Measurements from ENCODE around the gene POMT2. TPM values are rescaled to one million over a fixed set of nuclear protein-coding genes. Genes with fewer than 3 reads are reported as not detected.

POMT2 gene
- total and polyA plus RNA-seq, 2 donors (not counting 3 experiments of a cell fraction or from before 2014, with no cell fraction given) = 19.5 to 48.2 TPM

DNA sequence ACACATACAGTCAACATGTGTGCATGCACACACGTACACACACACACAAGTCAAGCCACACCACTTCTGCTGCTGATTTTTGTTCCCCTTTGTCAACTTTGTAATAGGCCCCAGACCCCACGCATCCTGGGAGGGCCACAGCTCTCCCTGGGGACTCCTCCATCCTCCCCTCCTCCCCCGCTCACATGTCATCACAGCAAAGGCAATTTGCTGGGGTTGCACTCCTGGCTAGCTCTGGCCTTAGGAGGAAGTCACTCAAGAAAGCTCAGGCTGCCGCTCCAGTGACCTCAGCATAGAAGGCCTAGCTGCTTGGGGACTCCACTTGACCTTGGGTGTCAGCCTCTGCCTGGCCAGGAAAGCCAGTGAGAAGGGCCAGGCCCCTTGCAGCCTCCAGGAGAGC, 76.8 kb downstream of the POMT2 start:
- DNase-seq (ENCODE audit: low read depth, low spot score) (no peak), FAIRE-seq (no peak)
- Histone ChIP-seq H3K4me2 (ENCODE audit: insufficient read depth, low read length) (no peak overlapping the region), H4K20me1 (replicated peaks; ENCODE audit: control insufficient read depth, extremely low read depth, insufficient read depth, low read length) (no peaks in the 10 kb centered on the region), H3K9me3 (replicated peaks; ENCODE audit: control insufficient read depth, insufficient read depth, low read length) (no peaks in the 10 kb centered on the region), H3K36me3 (ENCODE audit: control insufficient read depth in 2 of 2, extremely low read depth in 1 of 2, insufficient read depth in 2 of 2, low read length in 2 of 2) (no peaks in the 10 kb centered on the region), H3K27ac (ENCODE audit: insufficient read depth, low read depth, low read length) (no peak overlapping the region), H3K4me1 (ENCODE audit: control insufficient read depth, extremely low read depth, insufficient read depth, low read length) (no peaks in the 10 kb centered on the region), H3K9ac (replicated peaks; ENCODE audit: extremely low read depth, insufficient read depth, low read length) (no peak overlapping the region), H3K9me1 (replicated peaks; ENCODE audit: control insufficient read depth, extremely low read depth, insufficient read depth, low read length) (no peaks in the 10 kb centered on the region), H3K4me3 (replicated peaks in 1 of 3; ENCODE audit: insufficient read depth in 1 of 3, low read depth in 1 of 3, low read length in 3 of 3) (no peak overlapping the region), H3K79me2 (ENCODE audit: control insufficient read depth, insufficient read depth, low read length) (no peaks in the 10 kb centered on the region), H3K27me3 (ENCODE audit: control insufficient read depth in 2 of 2, insufficient read depth in 2 of 2, low read length in 2 of 2) (no peaks in the 10 kb centered on the region), H2AFZ (ENCODE audit: low read depth, low read length) (no peak overlapping the region)
- intact Hi-C loops (cut with micrococcal nuclease) = no loop called here
- CTCF ChIA-PET = no interaction called here
- no TSS peak for BruUV-seq (replicated peaks)
- TF ChIP-seq FOS (IDR thresholded peaks at IDR 0.05; ENCODE audit: borderline replicate concordance, insufficient read depth, low read length) (no peak), EZH2 (IDR thresholded peaks at IDR 0.05; ENCODE audit: borderline replicate concordance, low read depth, low read length, severe bottlenecking) (no peak), GATA2 (IDR thresholded peaks at IDR 0.05; ENCODE audit: insufficient read depth, insufficient read length, low read depth, low read length) (no peak), JUN (IDR thresholded peaks at IDR 0.05; ENCODE audit: borderline replicate concordance, insufficient read depth, insufficient read length, low read depth) (no peak), POLR2A (IDR thresholded peaks at IDR 0.05; ENCODE audit: low read depth, low read length) (no peak), MYC (IDR thresholded peaks at IDR 0.05; ENCODE audit: low read depth, low read length) (no peak), POLR2AphosphoS5 (IDR thresholded peaks at IDR 0.05; ENCODE audit: insufficient read depth, low read depth, low read length) (no peak)
- TF ChIP-seq, protein P1, sequence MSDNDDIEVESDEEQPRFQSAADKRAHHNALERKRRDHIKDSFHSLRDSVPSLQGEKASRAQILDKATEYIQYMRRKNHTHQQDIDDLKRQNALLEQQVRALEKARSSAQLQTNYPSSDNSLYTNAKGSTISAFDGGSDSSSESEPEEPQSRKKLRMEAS (IDR thresholded peaks at IDR 0.05; ENCODE audit: insufficient read depth, insufficient read length) = no peak
- TF ChIP-seq, protein P2, sequence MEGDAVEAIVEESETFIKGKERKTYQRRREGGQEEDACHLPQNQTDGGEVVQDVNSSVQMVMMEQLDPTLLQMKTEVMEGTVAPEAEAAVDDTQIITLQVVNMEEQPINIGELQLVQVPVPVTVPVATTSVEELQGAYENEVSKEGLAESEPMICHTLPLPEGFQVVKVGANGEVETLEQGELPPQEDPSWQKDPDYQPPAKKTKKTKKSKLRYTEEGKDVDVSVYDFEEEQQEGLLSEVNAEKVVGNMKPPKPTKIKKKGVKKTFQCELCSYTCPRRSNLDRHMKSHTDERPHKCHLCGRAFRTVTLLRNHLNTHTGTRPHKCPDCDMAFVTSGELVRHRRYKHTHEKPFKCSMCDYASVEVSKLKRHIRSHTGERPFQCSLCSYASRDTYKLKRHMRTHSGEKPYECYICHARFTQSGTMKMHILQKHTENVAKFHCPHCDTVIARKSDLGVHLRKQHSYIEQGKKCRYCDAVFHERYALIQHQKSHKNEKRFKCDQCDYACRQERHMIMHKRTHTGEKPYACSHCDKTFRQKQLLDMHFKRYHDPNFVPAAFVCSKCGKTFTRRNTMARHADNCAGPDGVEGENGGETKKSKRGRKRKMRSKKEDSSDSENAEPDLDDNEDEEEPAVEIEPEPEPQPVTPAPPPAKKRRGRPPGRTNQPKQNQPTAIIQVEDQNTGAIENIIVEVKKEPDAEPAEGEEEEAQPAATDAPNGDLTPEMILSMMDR (IDR thresholded peaks at IDR 0.05; ENCODE audit: extremely low read depth in 1 of 2, insufficient read depth in 1 of 2, low read depth in 1 of 2, low read length in 2 of 2) = no peak
- dilution Hi-C loops (cut with MboI; ENCODE audit: extremely low pct_ligation_motif_present, low sequenced_read_pairs) = no loop called here
- POLR2A ChIA-PET = no interaction called here
